ENCODE results near the gene TMEM74B.

TMEM74B gene

GRCh38 chr20:1131354-1131753 is 53.4 kb downstream of the TMEM74B start:
- no peak for DNase-seq

- DNase-seq: no peak
Observed at GRCh38 chr20:1130847-1131246, 53.9 kb downstream of the TMEM74B start.

Measured in right forelimb (tissue), 1 donor.